Hepatocyte (in vitro differentiated cells): ENCODE data around the gene PHF19.

ENCODE experiments used
- EZH2 ChIP-seq: fragments of 200-600 bp; sonication (generic); IDR thresholded peaks from 2 replicates; pipeline ENCODE4 v1.6.1; 2016; ENCODE audit warnings: antibody characterized with exemption, mild to moderate bottlenecking, borderline replicate concordance
- TF ChIP-seq, protein P1 (sequence below): fragments of 200-600 bp; sonication (generic); IDR thresholded peaks from 2 replicates; pipeline ENCODE4 v1.5.1; 2016; ENCODE audit warnings: antibody characterized with exemption, mild to moderate bottlenecking; ENCODE audit not compliant: poor library complexity

DNA sequence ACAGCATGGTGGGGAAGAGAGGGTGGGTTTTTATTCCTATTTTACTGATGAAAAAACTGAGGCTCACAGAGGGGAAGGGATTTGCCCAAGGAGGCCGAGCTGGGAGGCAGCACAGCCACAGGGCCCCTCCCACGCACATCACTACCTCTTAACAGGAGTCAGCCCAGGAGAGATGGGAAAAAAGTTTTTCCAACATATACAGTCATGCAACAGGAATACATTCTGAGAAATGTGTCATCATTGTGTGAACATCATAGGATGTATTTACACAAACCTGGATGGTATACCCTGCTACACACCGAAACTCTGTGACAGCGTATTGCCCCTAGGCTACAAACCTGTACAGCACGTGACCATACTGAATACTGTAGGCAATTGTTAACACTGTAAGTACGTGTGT, 38.0 kb upstream of the PHF19 start:
- no peak for TF ChIP-seq EZH2
- TF ChIP-seq, protein P1, sequence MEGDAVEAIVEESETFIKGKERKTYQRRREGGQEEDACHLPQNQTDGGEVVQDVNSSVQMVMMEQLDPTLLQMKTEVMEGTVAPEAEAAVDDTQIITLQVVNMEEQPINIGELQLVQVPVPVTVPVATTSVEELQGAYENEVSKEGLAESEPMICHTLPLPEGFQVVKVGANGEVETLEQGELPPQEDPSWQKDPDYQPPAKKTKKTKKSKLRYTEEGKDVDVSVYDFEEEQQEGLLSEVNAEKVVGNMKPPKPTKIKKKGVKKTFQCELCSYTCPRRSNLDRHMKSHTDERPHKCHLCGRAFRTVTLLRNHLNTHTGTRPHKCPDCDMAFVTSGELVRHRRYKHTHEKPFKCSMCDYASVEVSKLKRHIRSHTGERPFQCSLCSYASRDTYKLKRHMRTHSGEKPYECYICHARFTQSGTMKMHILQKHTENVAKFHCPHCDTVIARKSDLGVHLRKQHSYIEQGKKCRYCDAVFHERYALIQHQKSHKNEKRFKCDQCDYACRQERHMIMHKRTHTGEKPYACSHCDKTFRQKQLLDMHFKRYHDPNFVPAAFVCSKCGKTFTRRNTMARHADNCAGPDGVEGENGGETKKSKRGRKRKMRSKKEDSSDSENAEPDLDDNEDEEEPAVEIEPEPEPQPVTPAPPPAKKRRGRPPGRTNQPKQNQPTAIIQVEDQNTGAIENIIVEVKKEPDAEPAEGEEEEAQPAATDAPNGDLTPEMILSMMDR, result no peak
